ENCODE results near the gene HOXC12. TPM values are rescaled to one million over a fixed set of nuclear protein-coding genes. Genes with fewer than 3 reads are reported as not detected.

HOXC12 gene
- total RNA-seq, 1 donor from 2014 or later, result not detected

DNA sequence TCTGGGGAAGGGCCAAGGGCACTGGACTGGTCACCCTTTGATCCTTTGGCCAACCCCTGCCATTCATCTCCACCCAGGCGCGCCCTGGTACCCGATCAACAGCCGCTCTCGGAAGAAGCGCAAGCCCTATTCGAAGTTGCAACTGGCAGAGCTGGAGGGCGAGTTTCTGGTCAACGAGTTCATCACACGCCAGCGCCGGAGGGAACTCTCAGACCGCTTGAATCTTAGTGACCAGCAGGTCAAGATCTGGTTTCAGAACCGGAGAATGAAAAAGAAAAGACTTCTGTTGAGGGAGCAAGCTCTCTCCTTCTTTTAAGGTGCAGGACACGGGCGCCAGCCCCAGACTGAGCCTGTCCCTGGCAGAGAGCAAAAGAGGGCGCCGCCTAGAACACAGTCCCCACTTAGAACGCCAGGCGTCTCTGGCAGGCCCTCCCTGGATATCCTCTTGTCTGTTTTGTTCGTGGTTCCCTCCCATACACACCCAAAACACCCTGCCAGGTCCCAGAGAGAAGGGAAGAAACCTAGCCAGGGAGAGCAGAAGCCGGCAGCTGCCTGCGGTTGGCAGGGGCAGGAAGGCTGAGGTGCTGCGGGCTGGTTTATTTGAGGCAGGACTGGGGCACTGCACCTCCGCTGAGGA lies 1.7 kb downstream of the HOXC12 start:
- Histone ChIP-seq H3K79me2 (ENCODE audit: insufficient read depth, low read length) (no peaks in the 10 kb centered on the region), H3K4me3 (ENCODE audit: insufficient read depth, low read depth, low read length) (no peak overlapping the region), H3K27ac (ENCODE audit: low read depth, low read length) (no peak overlapping the region), H3K36me3 (ENCODE audit: insufficient read depth, low read length) (no peaks in the 10 kb centered on the region), H3K4me1 (ENCODE audit: insufficient read depth, low read length) (no peaks in the 10 kb centered on the region), H3K27me3 (ENCODE audit: insufficient read depth, low read length) (peaks cover 92% of the 10 kb centered on the region), H2AFZ (ENCODE audit: low read depth, low read length) (no peak overlapping the region), H3K4me2 (ENCODE audit: low read length) (no peak overlapping the region), H4K20me1 (ENCODE audit: insufficient read depth, low read length) (peaks cover 4% of the 10 kb centered on the region), H3K9ac (ENCODE audit: low read length) (no peak overlapping the region), H3K9me3 (ENCODE audit: insufficient read depth, low read depth, low read length) (peaks cover 7% of the 10 kb centered on the region)
- H3K4me3 Mint-ChIP-seq (ENCODE audit: unreplicated experiment), result no peak overlapping the region
- peaks cover 4% of the 10 kb centered on the region for H3K36me3 Mint-ChIP-seq (ENCODE audit: low read depth, unreplicated experiment)
- H3K4me1 Mint-ChIP-seq (ENCODE audit: low read depth, unreplicated experiment), result no peaks in the 10 kb centered on the region
- DNase-seq (ENCODE audit: low read depth) (no peak), FAIRE-seq (no peak)
- peak overlapping the region; percentile 69 for H3K27ac Mint-ChIP-seq (ENCODE audit: unreplicated experiment)
- H3K27me3 Mint-ChIP-seq (ENCODE audit: low read depth, unreplicated experiment), result peaks cover 84% of the 10 kb centered on the region
- TF ChIP-seq, protein P1, sequence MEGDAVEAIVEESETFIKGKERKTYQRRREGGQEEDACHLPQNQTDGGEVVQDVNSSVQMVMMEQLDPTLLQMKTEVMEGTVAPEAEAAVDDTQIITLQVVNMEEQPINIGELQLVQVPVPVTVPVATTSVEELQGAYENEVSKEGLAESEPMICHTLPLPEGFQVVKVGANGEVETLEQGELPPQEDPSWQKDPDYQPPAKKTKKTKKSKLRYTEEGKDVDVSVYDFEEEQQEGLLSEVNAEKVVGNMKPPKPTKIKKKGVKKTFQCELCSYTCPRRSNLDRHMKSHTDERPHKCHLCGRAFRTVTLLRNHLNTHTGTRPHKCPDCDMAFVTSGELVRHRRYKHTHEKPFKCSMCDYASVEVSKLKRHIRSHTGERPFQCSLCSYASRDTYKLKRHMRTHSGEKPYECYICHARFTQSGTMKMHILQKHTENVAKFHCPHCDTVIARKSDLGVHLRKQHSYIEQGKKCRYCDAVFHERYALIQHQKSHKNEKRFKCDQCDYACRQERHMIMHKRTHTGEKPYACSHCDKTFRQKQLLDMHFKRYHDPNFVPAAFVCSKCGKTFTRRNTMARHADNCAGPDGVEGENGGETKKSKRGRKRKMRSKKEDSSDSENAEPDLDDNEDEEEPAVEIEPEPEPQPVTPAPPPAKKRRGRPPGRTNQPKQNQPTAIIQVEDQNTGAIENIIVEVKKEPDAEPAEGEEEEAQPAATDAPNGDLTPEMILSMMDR (IDR thresholded peaks at IDR 0.05; ENCODE audit: insufficient read depth, low read depth, low read length), result no peak
- TF ChIP-seq EZH2 (IDR thresholded peaks at IDR 0.05; ENCODE audit: insufficient read depth, low read length), result no peak
- H3K9me3 Mint-ChIP-seq (ENCODE audit: unreplicated experiment), result peaks cover 31% of the 10 kb centered on the region

DNA sequence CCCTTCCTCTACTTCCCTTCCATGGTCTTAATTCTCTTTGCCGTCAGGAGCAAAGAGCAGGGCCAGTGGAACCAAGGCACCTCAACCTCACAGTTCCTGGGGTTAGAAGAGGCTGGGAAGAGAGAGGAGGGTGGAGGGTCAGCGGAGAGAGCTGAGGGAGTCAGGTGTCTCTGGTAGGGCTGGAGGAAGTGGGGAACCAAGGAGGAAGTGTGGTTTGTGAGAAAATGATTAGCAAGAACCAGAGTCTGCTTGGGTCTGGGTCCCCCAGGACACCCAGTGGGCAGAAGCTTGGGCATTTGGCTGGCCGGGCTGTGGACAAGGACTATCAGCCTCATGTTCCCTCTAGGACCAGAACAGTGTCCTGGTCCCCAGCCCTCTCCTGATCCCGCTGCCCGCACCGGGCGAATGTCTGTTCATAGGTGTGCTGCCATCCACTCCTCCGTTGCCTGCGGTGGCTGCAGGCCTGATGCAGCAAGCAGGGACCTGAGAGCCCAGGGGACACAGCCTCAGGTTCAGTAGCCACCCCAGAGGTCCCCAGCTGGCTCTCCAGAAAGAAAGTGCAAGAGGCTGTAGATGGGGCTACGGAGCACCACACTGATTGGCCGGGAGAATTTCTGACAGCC lies 2.3 kb downstream of the HOXC12 start:
- no peaks in the 10 kb centered on the region for H3K79me2 ChIP-seq (ENCODE audit: insufficient read depth, low read length)
- Mint-ChIP-seq H3K27me3 (ENCODE audit: low read depth, unreplicated experiment) (peaks cover 84% of the 10 kb centered on the region), H3K36me3 (ENCODE audit: low read depth, unreplicated experiment) (peaks cover 4% of the 10 kb centered on the region), H3K9me3 (ENCODE audit: unreplicated experiment) (peaks cover 34% of the 10 kb centered on the region), H3K4me1 (ENCODE audit: low read depth, unreplicated experiment) (no peaks in the 10 kb centered on the region), H3K4me3 (ENCODE audit: unreplicated experiment) (no peak overlapping the region), H3K27ac (ENCODE audit: unreplicated experiment) (no peak overlapping the region)
- no peak overlapping the region for H3K4me3 ChIP-seq (ENCODE audit: insufficient read depth, low read depth, low read length)
- H3K27ac ChIP-seq (ENCODE audit: low read depth, low read length), result no peak overlapping the region
- H4K20me1 ChIP-seq (ENCODE audit: insufficient read depth, low read length), result peaks cover 4% of the 10 kb centered on the region
- H3K9ac ChIP-seq (ENCODE audit: low read length), result no peak overlapping the region
- peaks cover 92% of the 10 kb centered on the region for H3K27me3 ChIP-seq (ENCODE audit: insufficient read depth, low read length)
- FAIRE-seq (no peak), DNase-seq (ENCODE audit: low read depth) (no peak)
- H3K4me1 ChIP-seq (ENCODE audit: insufficient read depth, low read length), result no peaks in the 10 kb centered on the region
- peaks cover 7% of the 10 kb centered on the region for H3K9me3 ChIP-seq (ENCODE audit: insufficient read depth, low read depth, low read length)
- TF ChIP-seq EZH2 (IDR thresholded peaks at IDR 0.05; ENCODE audit: insufficient read depth, low read length), result peak; percentile 38
- TF ChIP-seq, protein P1 (IDR thresholded peaks at IDR 0.05; ENCODE audit: insufficient read depth, low read depth, low read length), result no peak
- H3K36me3 ChIP-seq (ENCODE audit: insufficient read depth, low read length), result no peaks in the 10 kb centered on the region
- no peak overlapping the region for H3K4me2 ChIP-seq (ENCODE audit: low read length)
- no peak overlapping the region for H2AFZ ChIP-seq (ENCODE audit: low read depth, low read length)

DNA sequence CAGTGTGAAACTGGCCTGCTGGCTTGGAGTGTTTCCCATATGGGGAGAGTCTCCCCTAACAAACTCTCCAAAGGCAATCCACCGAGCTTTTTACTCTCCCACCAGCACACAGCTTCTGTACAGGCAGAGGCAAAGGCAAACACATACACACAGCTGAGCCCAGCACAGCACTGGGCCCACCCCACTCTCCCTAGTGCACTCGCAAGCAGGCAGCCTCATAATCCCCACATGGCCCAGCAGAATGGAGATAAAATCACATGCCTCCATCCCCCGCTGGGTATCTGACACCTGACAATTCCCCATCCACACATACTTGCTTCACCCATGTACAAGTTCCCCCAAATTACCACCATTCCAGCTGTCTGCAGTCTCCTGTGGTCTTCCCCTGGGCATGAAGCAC lies 3.4 kb downstream of the HOXC12 start:
- TF ChIP-seq, protein P1 (IDR thresholded peaks at IDR 0.05; ENCODE audit: insufficient read depth, low read depth, low read length), result no peak
- TF ChIP-seq EZH2 (IDR thresholded peaks at IDR 0.05; ENCODE audit: insufficient read depth, low read length), result no peak
- no peak overlapping the region for H3K9ac ChIP-seq (ENCODE audit: low read length)
- no peak overlapping the region for H3K4me3 Mint-ChIP-seq (ENCODE audit: unreplicated experiment)

More for the DNA sequence above, 3.4 kb downstream of the HOXC12 start:
- H3K27me3 Mint-ChIP-seq (ENCODE audit: low read depth, unreplicated experiment), result peaks cover 82% of the 10 kb centered on the region
- Histone ChIP-seq H3K27ac (ENCODE audit: low read depth, low read length) (no peak overlapping the region), H4K20me1 (ENCODE audit: insufficient read depth, low read length) (no peaks in the 10 kb centered on the region), H3K27me3 (ENCODE audit: insufficient read depth, low read length) (peaks cover 92% of the 10 kb centered on the region), H3K9me3 (ENCODE audit: insufficient read depth, low read depth, low read length) (peaks cover 7% of the 10 kb centered on the region), H2AFZ (ENCODE audit: low read depth, low read length) (no peak overlapping the region), H3K4me1 (ENCODE audit: insufficient read depth, low read length) (no peaks in the 10 kb centered on the region), H3K79me2 (ENCODE audit: insufficient read depth, low read length) (no peaks in the 10 kb centered on the region), H3K4me2 (ENCODE audit: low read length) (no peak overlapping the region), H3K4me3 (ENCODE audit: insufficient read depth, low read depth, low read length) (no peak overlapping the region), H3K36me3 (ENCODE audit: insufficient read depth, low read length) (no peaks in the 10 kb centered on the region)
- no peak for DNase-seq (ENCODE audit: low read depth)
- H3K27ac Mint-ChIP-seq (ENCODE audit: unreplicated experiment), result peak overlapping the region; percentile 27
- peaks cover 4% of the 10 kb centered on the region for H3K36me3 Mint-ChIP-seq (ENCODE audit: low read depth, unreplicated experiment)
- FAIRE-seq, result no peak
- H3K4me1 Mint-ChIP-seq (ENCODE audit: low read depth, unreplicated experiment), result no peaks in the 10 kb centered on the region
- H3K9me3 Mint-ChIP-seq (ENCODE audit: unreplicated experiment), result peaks cover 33% of the 10 kb centered on the region

All from astrocyte (in vitro differentiated cells and primary cell).